Measurements from ENCODE around the gene TBC1D2B. TPM values are rescaled to one million over a fixed set of nuclear protein-coding genes. Genes with fewer than 3 reads are reported as not detected.

The TBC1D2B gene
- 27.3 and 36.8 TPM in 2 replicates for total RNA-seq

GRCh38 chr15:78077053-78077870 is at the start of gene TBC1D2B:
TSS of gene TBC1D2B (minus strand) at chr15:78077711. CDS start at chr15:78077652, 59 bp downstream.

GRCh38 chr15:78092261-78093041 is 14.9 kb upstream of the TBC1D2B start, which contains the start of gene SH2D7:
TSS of gene SH2D7 (plus strand) at chr15:78092561. CDS start at chr15:78092585, 24 bp downstream.

Small RNA genes lying within 50 kb of the gene (small RNA-seq; reads per million reads assigned to genes)
- gene RF00092, result not detected

Other genes starting within 250 kb of the TBC1D2B start
- under 0.01 TPM in 1 of 2 replicates, not detected in the other for gene SH2D7, start 14.8 kb upstream of the TBC1D2B start, total RNA-seq
- 1.4 and 1.9 TPM in 2 replicates for gene CIB2, start 53.7 kb upstream of the TBC1D2B start, total RNA-seq
- gene IDH3A, start 71.7 kb upstream of the TBC1D2B start, total RNA-seq, result 68.5 and 80.3 TPM in 2 replicates
- 0.29 TPM in 1 of 2 replicates, not detected in the other for gene ACSBG1, start 156.9 kb upstream of the TBC1D2B start, total RNA-seq
- gene DNAJA4, start 186.9 kb upstream of the TBC1D2B start, total RNA-seq, result 7.2 and 10.6 TPM in 2 replicates
- 73.8 and 75.7 TPM in 2 replicates for gene SKIC8, start 221.9 kb upstream of the TBC1D2B start, total RNA-seq